HEK293T (cell line): ENCODE results near the gene ZNF273.

ENCODE experiments used
- FOXM1 ChIP-seq: fragments of 450-650 bp; IDR thresholded peaks from 2 replicates; pipeline ENCODE4 v1.6.1; 2017; ENCODE audit warnings: mild to moderate bottlenecking, borderline replicate concordance
- TARDBP ChIP-seq: fragments of 450-650 bp; IDR thresholded peaks from 2 replicates; pipeline ENCODE4 v1.6.1; 2016

- no peak for TF ChIP-seq FOXM1
- no peak for TF ChIP-seq TARDBP
Observed at GRCh38 chr7:64889686-64890162, 13.3 kb upstream of the ZNF273 start.
